Measurements from ENCODE around the gene PARD6B. TPM values are rescaled to one million over a fixed set of nuclear protein-coding genes. Genes with fewer than 3 reads are reported as not detected.

Gene PARD6B
- polyA plus RNA-seq, 1 of the 3 experiments (the other 2 are of a cell fraction), result 0.49 TPM

DNA sequence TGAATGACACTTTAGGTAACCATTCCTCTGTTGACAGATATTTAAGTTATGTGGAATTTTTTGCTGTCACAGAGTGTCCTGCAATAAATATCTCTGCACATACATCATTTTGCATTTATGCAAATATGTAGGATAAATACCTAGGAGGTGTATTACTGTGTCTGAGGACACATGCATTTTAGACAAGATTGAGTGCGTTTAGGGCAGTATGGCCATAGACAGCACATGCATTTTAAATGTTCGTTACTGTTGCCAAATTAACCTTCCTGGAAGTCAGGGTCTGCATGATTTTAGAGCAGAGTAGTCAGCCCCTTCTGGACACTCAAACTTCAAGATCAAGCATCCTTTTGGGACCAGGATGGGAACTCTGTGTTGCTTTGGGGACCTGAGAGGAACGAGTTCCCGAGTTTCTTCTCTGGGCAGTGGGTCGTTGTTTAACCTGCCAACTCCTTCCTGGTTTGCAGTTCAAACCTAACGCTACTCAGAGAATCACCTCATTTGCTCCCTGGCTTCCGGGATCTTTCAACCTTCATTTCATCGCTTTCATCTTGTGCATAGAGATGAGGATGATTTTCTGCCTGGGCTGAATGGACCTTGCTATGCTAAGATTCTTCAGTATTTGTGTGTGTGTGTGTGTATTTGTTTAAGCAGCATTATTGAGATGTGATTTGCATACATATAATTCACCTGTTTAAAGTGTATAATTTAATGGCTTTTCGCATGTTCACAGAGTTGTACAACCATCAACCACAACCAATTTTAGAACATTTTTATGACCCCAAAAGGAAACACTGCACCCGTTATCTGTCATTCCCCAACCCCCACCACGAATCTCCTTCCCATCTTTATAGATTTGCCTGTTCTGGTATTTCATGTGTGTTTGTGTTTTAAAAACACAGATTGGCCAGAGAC, 73.3 kb downstream of the PARD6B start:
- Histone ChIP-seq H3K4me1 (ENCODE audit: control insufficient read depth in 1 of 2, insufficient read depth in 2 of 2, low read depth in 1 of 2, low read length in 1 of 2) (no peaks in the 10 kb centered on the region), H3K9me3 (no peaks in the 10 kb centered on the region), H3F3A (replicated peaks; ENCODE audit: insufficient read depth) (no peaks in the 10 kb centered on the region), H4K20me1 (ENCODE audit: insufficient read depth) (no peaks in the 10 kb centered on the region), H3K9me2 (no peaks in the 10 kb centered on the region), H3K27me3 (ENCODE audit: insufficient read depth) (no peaks in the 10 kb centered on the region), H3K4me2 (no peak overlapping the region), H3K27ac (ENCODE audit: low read depth in 2 of 2, low read length in 1 of 2) (no peak overlapping the region), H3K36me3 (replicated peaks in 1 of 2; ENCODE audit: control insufficient read depth in 1 of 2, insufficient read depth in 2 of 2, low read length in 1 of 2) (no peaks in the 10 kb centered on the region), H2AFZ (ENCODE audit: low read depth) (no peak overlapping the region), H3K79me2 (ENCODE audit: insufficient read depth) (peaks cover 13% of the 10 kb centered on the region), H3K9ac (no peak overlapping the region), H3K4me3 (ENCODE audit: low read depth in 2 of 2, low read length in 1 of 2) (no peak overlapping the region)
- no peak for TF ChIP-seq MXI1 (IDR thresholded peaks at IDR 0.05; ENCODE audit: low read depth, low read length)
- no peak for TF ChIP-seq SIN3A (IDR thresholded peaks at IDR 0.05; ENCODE audit: borderline replicate concordance, low read depth, low read length)
- no peak for TF ChIP-seq SMC3 (IDR thresholded peaks at IDR 0.05; ENCODE audit: low read depth, low read length)
- no peak for TF ChIP-seq USF1 (IDR thresholded peaks at IDR 0.05; ENCODE audit: borderline replicate concordance, low read depth)
- TF ChIP-seq GABPA (IDR thresholded peaks at IDR 0.05; ENCODE audit: low read depth), result no peak
- TF ChIP-seq CHD2 (IDR thresholded peaks at IDR 0.05; ENCODE audit: low read length, partially characterized antibody), result no peak
- TF ChIP-seq REST (IDR thresholded peaks at IDR 0.05; ENCODE audit: low read depth, low read length), result no peak
- TF ChIP-seq EP300 (IDR thresholded peaks at IDR 0.05; ENCODE audit: borderline replicate concordance in 1 of 2, low read depth in 1 of 2, low read length in 1 of 2), result no peak
- no peak for DNase-seq
- ChIA-PET CTCF (interaction anchor here (2.0 to 2.4 kb wide), 2 partner anchors 10 kb away, joined by 9 to 10 read pairs; partner anchors contain the start of gene BCAS4), POLR2A (no interaction called here)
- 87% methylated on average over 11 of the region's 11 CpGs for WGBS (ENCODE audit: low lambda C conversion rate)

- no peaks in the 10 kb centered on the region for H3K9me3 ChIP-seq
- 92% methylated on average over 1 of the region's 1 CpG for WGBS (ENCODE audit: low lambda C conversion rate)
- H3K4me2 ChIP-seq, result no peak overlapping the region
- no peaks in the 10 kb centered on the region for H3K36me3 ChIP-seq (replicated peaks in 1 of 2; ENCODE audit: control insufficient read depth in 1 of 2, insufficient read depth in 2 of 2, low read length in 1 of 2)
- H3F3A ChIP-seq (replicated peaks; ENCODE audit: insufficient read depth), result no peaks in the 10 kb centered on the region
- H3K9me2 ChIP-seq, result no peaks in the 10 kb centered on the region
- ChIA-PET CTCF (interaction anchor here (2.4 kb wide), 1 partner anchor 11 kb away, joined by 9 read pairs; the partner anchor contains the start of gene BCAS4), POLR2A (no interaction called here)
- no peak overlapping the region for H2AFZ ChIP-seq (ENCODE audit: low read depth)
- no peak overlapping the region for H3K4me3 ChIP-seq (ENCODE audit: low read depth in 2 of 2, low read length in 1 of 2)
- H3K4me1 ChIP-seq (ENCODE audit: control insufficient read depth in 1 of 2, insufficient read depth in 2 of 2, low read depth in 1 of 2, low read length in 1 of 2), result no peaks in the 10 kb centered on the region
- H3K27ac ChIP-seq (ENCODE audit: low read depth in 2 of 2, low read length in 1 of 2), result no peak overlapping the region
- H3K79me2 ChIP-seq (ENCODE audit: insufficient read depth), result peaks cover 10% of the 10 kb centered on the region
- no peak for DNase-seq
- no peak overlapping the region for H3K9ac ChIP-seq
- H4K20me1 ChIP-seq (ENCODE audit: insufficient read depth), result no peaks in the 10 kb centered on the region
- no peaks in the 10 kb centered on the region for H3K27me3 ChIP-seq (ENCODE audit: insufficient read depth)
- TF ChIP-seq ELF1 (IDR thresholded peaks at IDR 0.05) (no peak), RAD21 (IDR thresholded peaks at IDR 0.05; ENCODE audit: low read length) (no peak), CHD2 (IDR thresholded peaks at IDR 0.05; ENCODE audit: low read length, partially characterized antibody) (no peak), GATA2 (CRISPR knock-in tag; IDR thresholded peaks at IDR 0.05) (no peak), RXRA (IDR thresholded peaks at IDR 0.05; ENCODE audit: borderline replicate concordance, low read depth) (no peak), SIN3A (IDR thresholded peaks at IDR 0.05; ENCODE audit: borderline replicate concordance, low read depth, low read length) (no peak), SMC3 (IDR thresholded peaks at IDR 0.05; ENCODE audit: low read depth, low read length) (no peak), YY1 (IDR thresholded peaks at IDR 0.05; ENCODE audit: low read depth) (no peak), TEAD4 (IDR thresholded peaks at IDR 0.05; ENCODE audit: borderline replicate concordance, insufficient read depth) (no peak), RFX5 (IDR thresholded peaks at IDR 0.05; ENCODE audit: low read length) (no peak)
- TF ChIP-seq, protein P1, sequence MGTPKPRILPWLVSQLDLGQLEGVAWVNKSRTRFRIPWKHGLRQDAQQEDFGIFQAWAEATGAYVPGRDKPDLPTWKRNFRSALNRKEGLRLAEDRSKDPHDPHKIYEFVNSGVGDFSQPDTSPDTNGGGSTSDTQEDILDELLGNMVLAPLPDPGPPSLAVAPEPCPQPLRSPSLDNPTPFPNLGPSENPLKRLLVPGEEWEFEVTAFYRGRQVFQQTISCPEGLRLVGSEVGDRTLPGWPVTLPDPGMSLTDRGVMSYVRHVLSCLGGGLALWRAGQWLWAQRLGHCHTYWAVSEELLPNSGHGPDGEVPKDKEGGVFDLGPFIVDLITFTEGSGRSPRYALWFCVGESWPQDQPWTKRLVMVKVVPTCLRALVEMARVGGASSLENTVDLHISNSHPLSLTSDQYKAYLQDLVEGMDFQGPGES (IDR thresholded peaks at IDR 0.05; ENCODE audit: low read depth, low read length), result no peak
- TF ChIP-seq, protein P2, sequence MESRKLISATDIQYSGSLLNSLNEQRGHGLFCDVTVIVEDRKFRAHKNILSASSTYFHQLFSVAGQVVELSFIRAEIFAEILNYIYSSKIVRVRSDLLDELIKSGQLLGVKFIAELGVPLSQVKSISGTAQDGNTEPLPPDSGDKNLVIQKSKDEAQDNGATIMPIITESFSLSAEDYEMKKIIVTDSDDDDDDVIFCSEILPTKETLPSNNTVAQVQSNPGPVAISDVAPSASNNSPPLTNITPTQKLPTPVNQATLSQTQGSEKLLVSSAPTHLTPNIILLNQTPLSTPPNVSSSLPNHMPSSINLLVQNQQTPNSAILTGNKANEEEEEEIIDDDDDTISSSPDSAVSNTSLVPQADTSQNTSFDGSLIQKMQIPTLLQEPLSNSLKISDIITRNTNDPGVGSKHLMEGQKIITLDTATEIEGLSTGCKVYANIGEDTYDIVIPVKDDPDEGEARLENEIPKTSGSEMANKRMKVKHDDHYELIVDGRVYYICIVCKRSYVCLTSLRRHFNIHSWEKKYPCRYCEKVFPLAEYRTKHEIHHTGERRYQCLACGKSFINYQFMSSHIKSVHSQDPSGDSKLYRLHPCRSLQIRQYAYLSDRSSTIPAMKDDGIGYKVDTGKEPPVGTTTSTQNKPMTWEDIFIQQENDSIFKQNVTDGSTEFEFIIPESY (IDR thresholded peaks at IDR 0.05; ENCODE audit: borderline replicate concordance, low read depth), result no peak
Observed at GRCh38 chr20:50805349-50805684, 73.9 kb downstream of the PARD6B start.
